ENCODE data around the gene CEP44. TPM values are rescaled to one million over a fixed set of nuclear protein-coding genes. Genes with fewer than 3 reads are reported as not detected.

The CEP44 gene
- total and polyA plus RNA-seq, 2 of the 4 experiments (the other 2 are of a cell fraction) = 3.5 to 9.5 TPM

DNA sequence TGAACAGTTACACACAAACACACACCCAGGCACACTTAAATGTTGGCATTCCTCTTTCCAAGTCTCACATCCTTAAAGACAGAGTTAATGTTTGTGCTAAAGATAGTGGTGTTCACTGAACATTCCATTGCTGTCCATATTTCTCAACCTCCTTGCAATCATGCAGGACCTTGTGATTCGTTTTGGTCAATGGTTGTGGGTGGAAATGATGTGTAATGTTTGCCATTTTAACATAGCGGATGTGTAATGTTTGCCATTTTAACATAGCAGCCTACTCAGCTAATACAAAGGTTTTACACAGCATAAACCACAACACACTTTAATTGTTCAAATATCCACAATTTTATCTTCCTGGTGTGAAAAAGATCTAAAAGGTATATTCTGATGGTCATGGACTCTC is 93.9 kb downstream of the CEP44 start:
- Histone ChIP-seq H2AK9ac (replicated peaks; ENCODE audit: low read depth, low read length, poor library complexity) (no peak overlapping the region), H2BK15ac (ENCODE audit: low read depth, low read length) (no peak overlapping the region), H3K36me3 (ENCODE audit: control insufficient read depth, insufficient read depth, low read length) (no peaks in the 10 kb centered on the region), H3K79me1 (ENCODE audit: low read depth in 1 of 2, low read length in 2 of 2) (no peaks in the 10 kb centered on the region), H4K91ac (ENCODE audit: insufficient read depth, low read depth, low read length) (no peak overlapping the region), H3K27me3 (ENCODE audit: control insufficient read depth, insufficient read depth, low read length) (no peaks in the 10 kb centered on the region), H2AK5ac (ENCODE audit: low read depth, low read length) (no peak overlapping the region), H3K27ac (ENCODE audit: insufficient read depth, low read length) (no peak overlapping the region), H2BK120ac (ENCODE audit: low read depth, low read length) (no peak overlapping the region), H3K14ac (replicated peaks; ENCODE audit: low read depth, low read length) (no peak overlapping the region), H3K56ac (ENCODE audit: extremely low read depth, insufficient read depth, low read length) (no peak overlapping the region), H2AFZ (replicated peaks; ENCODE audit: low read length, poor library complexity) (no peak overlapping the region), H3K4ac (ENCODE audit: low read depth, low read length) (no peak overlapping the region), H3K9me3 (ENCODE audit: control insufficient read depth, insufficient read depth, low read length) (no peaks in the 10 kb centered on the region), H3K9ac (ENCODE audit: low read depth, low read length) (no peak overlapping the region), H2BK20ac (ENCODE audit: low read depth, low read length) (no peak overlapping the region), H3K4me2 (ENCODE audit: low read depth, low read length) (no peak overlapping the region), H4K20me1 (ENCODE audit: insufficient read depth, low read length) (no peaks in the 10 kb centered on the region), H3K4me3 (ENCODE audit: insufficient read depth, low read depth, low read length) (no peak overlapping the region), H3K23ac (ENCODE audit: low read depth, low read length) (no peak overlapping the region), H3K18ac (ENCODE audit: low read depth, low read length) (no peak overlapping the region), H4K5ac (ENCODE audit: low read depth, low read length) (no peak overlapping the region), H3K9me1 (ENCODE audit: insufficient read depth, low read length) (no peaks in the 10 kb centered on the region), H2BK5ac (ENCODE audit: low read depth, low read length, poor library complexity, severe bottlenecking) (no peak overlapping the region), H4K8ac (ENCODE audit: low read depth in 2 of 2, low read length in 2 of 2) (no peak overlapping the region), H3K4me1 (ENCODE audit: control insufficient read depth, insufficient read depth, low read length) (no peaks in the 10 kb centered on the region)
- WGBS, 2 experiments (ENCODE audit: extremely low coverage in 2 of 2, insufficient read length in 1 of 2) = no CpG with 5 or more reads among the region's 2 CpGs
- no peak for ATAC-seq (ENCODE audit: low read depth)
- dilution Hi-C loops (cut with HindIII; ENCODE audit: low sequenced_read_pairs, unreplicated experiment) (no loop called here), intact Hi-C loops (cut with micrococcal nuclease) (no loop called here), in situ Hi-C loops (cut with MboI; ENCODE audit: low sequenced_read_pairs) (no loop called here)
- peak; percentile 2 for DNase-seq
- POLR2A ChIA-PET (ENCODE audit: unreplicated experiment) = no interaction called here
- CTCF ChIA-PET = no interaction called here
- TF ChIP-seq MAFK (IDR thresholded peaks at IDR 0.05; ENCODE audit: low read depth, low read length) = no peak
- no TSS peak for BruUV-seq (replicated peaks)
